H54 (cell line): ENCODE measurements around the gene SPANXB1.
"Not testable (repeated sequence)": the region's sequence is repeated elsewhere in the genome, so short reads cannot be mapped to it uniquely, and the experiment has no call there.

ENCODE experiments used
- DNase-seq: peaks from one replicate; pipeline ENCODE4 v3.0.0; 2011; ENCODE audit warnings: low spot score, mixed read lengths; ENCODE audit not compliant: insufficient read length
- FAIRE-seq: peaks from 3 replicates; lab custom pipeline; 2011; peaks lifted over from hg19 to GRCh38; lab: Jason Lieb, UNC
- POLR2A ChIP-seq: IDR thresholded peaks from 2 replicates; pipeline ENCODE4 v1.6.1; 2011; ENCODE audit warnings: low read depth, mild to moderate bottlenecking, low read length

Gene SPANXB1, protein sequence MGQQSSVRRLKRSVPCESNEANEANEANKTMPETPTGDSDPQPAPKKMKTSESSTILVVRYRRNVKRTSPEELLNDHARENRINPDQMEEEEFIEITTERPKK

DNA sequence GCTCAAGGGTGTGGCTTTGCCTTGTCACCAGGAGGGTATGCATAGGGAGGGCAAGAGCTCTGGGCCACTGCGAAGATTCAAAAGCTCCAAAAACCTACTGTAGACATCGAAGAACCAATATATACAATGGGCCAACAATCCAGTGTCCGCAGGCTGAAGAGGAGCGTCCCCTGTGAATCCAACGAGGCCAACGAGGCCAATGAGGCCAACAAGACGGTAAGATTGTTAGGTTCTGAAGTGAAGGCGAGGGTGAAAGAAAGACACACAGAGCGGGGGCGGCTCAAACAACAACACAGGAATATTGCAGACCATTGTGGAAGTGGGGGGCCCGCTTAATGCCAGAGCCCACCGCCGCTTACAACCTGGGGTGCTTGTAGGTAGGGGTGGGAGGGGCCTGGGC lies at the start of gene SPANXB1:
Gene SPANXB1, plus strand, starts transcription at position 27 of the 400 bp plus-strand sequence. Its CDS starts 100 bp downstream, at position 127.
- FAIRE-seq: not testable (repeated sequence)

DNA sequence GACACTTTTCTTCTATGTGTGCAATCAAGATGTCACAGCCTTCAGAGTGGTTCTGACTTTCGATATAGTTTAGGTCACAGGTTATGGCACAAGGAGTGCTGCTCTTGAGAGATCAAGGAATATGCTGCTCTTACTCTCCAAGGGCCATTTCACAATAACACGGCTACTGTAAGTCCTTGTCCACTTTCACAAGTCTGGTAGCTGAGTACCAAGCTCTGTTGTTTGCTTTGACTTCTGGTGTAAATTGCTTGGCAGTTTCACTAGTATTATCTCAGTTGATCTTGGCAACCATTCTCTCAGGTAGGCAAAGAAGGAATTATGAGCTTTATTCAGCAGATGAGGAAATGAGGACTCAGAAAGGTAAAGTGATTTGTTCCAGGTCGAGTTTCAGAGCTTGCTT lies 35.4 kb upstream of the SPANXB1 start:
- DNase-seq (no peak), FAIRE-seq (no peak)
- no peak for TF ChIP-seq POLR2A

More for the DNA sequence above, at the start of gene SPANXB1:
- not testable (repeated sequence) for DNase-seq

DNA sequence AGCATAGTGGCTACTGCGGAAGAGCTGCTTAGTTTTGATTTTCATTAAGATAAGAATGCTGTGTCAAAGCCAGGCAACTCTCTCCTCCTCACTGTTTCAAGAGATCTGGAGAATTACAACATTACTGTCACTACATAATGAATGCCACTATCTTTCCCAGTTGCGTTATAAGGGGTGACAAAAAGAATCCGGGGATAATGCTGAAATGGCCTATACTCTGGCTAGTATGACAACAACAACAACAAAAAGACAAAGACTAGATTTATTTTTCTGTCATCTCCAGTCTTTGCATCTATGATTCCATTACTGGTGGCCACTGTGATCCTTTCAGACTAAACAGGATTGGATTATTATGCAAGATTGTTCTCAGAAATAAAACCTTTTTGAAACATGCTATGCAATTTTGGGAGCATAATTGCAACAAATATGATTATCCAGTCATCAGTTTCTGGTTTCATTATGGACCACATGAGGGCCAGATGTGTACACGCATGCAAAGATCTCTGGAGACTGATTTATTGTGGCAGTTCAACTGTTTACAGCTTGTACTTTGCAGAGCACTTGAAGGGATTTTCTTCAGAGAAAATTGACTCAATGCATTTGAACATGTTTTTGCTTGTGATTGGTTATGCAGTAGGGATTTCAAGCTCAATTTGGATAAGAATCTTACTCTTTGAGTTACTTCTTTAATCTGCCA lies 31.1 kb upstream of the SPANXB1 start:
- DNase-seq (no peak), FAIRE-seq (no peak)
- TF ChIP-seq POLR2A: no peak

DNA sequence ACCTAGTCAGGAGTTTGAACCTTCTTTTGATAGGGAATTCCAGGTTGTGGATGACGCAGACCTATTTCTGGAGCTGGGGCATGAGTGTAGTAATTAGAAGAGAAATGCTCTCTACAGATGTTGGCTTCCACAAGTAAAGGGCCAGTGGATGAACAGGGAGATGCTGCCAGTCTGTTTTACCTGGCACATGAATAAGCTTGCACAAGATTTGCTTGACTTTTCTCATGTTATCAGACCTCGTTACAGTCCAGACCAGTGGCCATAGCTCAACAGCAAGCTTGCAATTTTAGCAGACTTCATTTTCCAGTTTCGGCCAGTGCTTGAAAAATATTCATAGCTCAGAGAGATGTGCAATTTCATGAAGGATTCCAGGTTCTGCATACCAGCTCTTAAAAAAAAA lies 26.9 kb upstream of the SPANXB1 start:
- FAIRE-seq: no peak
- no peak for TF ChIP-seq POLR2A

DNA sequence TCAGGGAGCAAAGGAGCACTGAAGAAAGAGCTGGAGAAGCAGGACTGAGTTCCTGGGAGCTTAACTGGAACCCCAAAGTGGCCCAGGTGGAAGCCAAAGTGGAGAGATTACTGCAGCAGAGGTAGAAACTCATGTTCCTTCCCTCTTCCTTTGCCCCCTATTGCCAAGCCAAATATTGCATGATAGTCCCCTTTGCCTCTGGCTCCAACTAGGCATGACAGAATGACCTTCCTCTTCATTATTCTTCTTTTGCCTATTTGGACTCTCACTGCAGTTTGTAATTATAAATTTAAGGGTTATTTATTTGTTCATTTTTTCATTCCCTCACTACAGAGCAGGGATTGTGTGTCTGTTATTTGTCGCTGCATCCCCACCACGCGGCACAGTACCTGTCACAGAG lies 22.1 kb upstream of the SPANXB1 start:
- DNase-seq: no peak
- FAIRE-seq: no peak
- TF ChIP-seq POLR2A: no peak

More for the DNA sequence above, 26.9 kb upstream of the SPANXB1 start:
- DNase-seq: no peak

DNA sequence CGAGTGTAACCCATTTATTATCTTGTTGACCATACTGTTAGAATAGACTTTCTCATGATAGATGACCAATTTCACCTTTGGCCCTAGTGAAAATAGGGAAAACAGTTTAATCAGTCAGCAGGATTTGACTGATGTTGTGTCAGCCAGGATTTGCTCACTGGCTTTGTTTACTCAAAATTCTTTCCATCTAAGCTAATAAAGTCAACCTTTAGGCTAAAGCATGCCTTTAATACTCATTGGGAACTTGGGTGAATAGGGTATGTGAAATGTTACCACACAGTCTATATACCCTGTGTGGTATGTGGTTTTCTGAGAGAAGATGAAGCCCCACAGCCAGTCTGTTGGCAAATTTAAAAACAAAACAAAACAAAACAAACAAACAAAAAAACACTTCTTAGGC lies 18.7 kb upstream of the SPANXB1 start:
- TF ChIP-seq POLR2A: no peak
- DNase-seq: no peak
- no peak for FAIRE-seq

DNA sequence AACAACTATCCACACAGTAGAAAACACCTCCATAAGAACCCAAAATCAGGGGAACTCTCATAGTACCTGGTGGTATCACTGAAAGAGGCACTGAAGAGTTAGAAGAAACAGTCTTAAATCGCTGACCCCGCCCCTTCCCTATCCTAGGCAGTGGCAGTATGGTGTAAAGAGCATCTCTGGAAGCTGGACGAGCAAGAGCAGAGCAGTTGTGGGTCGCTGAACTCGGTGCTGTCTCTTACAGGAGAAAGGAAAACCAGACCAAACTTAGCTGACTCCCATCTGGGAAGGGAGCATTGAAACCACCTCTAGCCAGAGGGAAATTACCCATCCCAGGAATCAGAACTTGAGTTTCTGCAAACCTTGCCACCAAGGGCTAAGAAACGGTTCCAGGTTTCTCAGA lies 2.8 kb downstream of the SPANXB1 start:
- not testable (repeated sequence) for DNase-seq, FAIRE-seq

DNA sequence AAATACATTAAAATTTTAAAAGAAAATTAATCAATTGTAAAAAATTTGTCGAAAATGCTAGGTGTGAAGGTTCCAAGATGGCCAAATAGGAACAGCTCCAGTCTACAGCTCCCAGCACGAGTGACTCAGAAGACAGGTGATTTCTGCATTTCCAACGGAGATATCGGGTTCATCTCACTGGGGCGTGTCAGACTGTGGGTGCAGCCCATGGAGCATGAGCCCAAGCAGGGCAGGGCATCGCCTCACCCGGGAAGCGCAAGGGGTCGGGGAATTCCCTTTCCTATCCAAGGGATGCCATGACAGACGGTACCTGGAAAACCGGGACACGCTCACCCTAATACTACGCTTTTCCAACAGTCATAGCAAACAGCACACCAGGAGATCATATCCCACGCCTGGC lies 41.9 kb downstream of the SPANXB1 start:
- not testable (repeated sequence) for FAIRE-seq, DNase-seq

DNA sequence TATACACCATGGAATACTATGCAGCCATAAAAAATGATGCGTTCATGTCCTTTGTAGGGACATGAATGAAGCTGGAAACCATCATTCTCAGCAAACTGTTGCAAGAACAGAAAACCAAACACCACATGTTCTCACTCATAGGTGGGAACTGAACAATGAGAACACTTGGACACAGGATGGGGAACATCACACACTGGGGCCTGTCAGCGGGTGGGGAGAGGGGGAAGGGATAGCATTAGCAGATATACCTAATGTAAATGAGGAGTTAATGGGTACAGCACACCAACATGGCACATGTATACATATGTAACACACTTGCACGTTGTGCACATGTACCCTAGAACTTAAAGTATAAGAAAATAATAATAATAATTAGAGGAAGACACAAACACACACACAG lies 47.5 kb downstream of the SPANXB1 start:
- FAIRE-seq, DNase-seq: not testable (repeated sequence)

DNA sequence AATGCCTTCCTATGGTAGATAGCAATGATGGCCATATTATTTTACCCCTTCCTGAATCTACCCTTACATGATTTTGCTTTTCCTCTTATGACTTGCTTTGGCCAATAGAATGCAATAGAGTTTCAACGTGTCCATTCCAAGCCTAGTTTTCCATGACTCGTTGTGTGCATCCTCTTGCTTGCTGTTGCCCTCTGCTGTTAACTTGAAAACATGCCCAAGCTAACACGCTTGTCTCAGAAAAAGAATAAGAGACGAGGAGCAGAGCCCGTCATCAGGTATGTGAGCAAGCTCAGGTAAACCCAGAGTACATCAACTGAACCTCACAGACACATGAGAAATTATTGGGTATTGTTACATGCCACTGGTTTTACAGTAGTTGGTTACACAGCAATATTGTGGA lies 49.7 kb downstream of the SPANXB1 start:
- not testable (repeated sequence) for DNase-seq
- peak; percentile 98 for FAIRE-seq
